Smooth muscle cell of the brain vasculature (primary cell): ENCODE results near the gene FDXACB1.
"Not testable (repeated sequence)": the region's sequence is repeated elsewhere in the genome, so short reads cannot be mapped to it uniquely, and the experiment has no call there.

Source experiments
- DNase-seq: peaks from one replicate; pipeline ENCODE4 v3.0.0-alpha.2; 2012; ENCODE audit warnings: low read depth, low spot score

FDXACB1 gene

GRCh38 chr11:111908639-111909305, 29.8 kb upstream of the FDXACB1 start:
- DNase-seq = no peak

DNA sequence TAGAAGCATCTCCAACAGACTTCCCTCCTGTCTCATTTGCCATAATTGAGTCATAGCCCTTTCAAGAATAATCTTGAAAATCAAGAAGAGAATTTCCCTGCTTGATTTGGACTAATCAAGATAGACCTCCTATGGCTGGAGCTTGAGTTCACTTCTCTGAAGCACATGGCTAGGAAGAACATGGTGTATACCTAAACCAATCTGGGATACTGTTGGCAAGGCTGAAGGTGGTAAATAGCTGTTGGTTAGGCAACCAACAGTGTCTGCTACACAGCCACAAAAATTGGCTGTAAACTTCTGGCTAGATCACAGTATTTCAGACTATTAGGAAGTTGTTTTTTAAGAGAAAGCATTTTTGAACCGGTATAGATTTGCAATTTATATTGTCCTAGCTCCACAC, 27.7 kb upstream of the FDXACB1 start:
- DNase-seq = no peak

- DNase-seq = no peak
Measured at GRCh38 chr11:111905411-111905810, 26.4 kb upstream of the FDXACB1 start.

DNA sequence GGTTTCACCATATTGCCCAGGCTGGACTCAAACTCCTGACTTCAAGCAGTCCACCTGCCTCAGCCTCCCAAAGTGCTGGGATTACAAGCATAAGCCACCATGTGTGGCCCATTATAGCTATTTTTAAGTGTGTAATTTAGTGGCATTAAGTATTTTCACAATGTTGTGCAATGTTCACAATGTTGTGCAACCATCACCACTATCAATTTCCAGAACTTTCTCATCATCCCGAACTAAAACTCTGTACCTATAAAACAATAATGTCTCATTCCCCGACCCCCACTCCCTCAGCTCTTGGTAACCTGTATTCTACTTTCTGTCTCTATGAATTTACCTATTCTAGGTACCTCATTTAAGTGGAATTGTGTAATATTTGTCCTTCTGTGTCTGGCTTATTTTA, 7.9 kb upstream of the FDXACB1 start:
- DNase-seq = no peak

DNA sequence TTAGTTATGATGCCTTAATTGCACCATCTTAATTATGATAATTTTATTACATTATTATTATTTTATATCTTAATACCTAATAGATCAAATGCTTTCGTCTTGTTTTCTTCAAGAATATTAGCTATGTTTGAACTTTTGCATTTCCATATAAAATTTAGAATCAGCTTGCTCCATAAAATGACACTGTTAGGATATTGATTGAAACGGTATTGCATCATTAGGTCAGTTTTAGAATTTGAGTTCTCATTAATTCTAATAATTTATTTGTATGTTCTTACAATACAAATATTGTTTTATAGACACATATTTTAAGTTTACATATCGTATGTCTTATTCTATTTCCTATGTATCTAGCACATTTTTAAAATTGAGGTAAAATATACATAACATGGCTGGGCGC, 7.1 kb upstream of the FDXACB1 start:
- no peak for DNase-seq

DNA sequence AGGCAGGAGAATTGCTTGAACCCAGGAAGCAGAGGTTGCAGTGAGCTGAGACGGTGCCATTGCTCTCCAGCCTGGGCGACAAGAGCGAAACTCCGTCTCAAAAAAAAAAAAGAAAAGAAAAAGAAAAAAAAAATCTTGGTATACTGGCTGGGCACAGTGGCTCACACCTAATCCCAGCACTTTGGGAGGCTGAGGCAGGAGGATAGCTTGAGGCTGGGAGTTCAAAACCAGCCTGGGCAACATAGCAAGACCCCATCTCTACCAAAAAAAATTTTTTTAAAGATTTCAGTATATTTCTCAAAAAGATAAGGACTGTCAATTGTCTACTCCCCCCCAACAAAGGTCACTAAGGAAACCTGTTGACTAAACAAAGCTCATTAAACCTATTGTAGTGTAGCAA, 6.1 kb upstream of the FDXACB1 start:
- not testable (repeated sequence) for DNase-seq

GRCh38 chr11:111882202-111882601, 3.2 kb upstream of the FDXACB1 start:
- DNase-seq = no peak

GRCh38 chr11:111879637-111879960, 634 bp upstream of the FDXACB1 start:
- DNase-seq = no peak

- DNase-seq = peak; percentile 1
Measured at GRCh38 chr11:111878385-111878848, 548 bp downstream of the FDXACB1 start.

DNA sequence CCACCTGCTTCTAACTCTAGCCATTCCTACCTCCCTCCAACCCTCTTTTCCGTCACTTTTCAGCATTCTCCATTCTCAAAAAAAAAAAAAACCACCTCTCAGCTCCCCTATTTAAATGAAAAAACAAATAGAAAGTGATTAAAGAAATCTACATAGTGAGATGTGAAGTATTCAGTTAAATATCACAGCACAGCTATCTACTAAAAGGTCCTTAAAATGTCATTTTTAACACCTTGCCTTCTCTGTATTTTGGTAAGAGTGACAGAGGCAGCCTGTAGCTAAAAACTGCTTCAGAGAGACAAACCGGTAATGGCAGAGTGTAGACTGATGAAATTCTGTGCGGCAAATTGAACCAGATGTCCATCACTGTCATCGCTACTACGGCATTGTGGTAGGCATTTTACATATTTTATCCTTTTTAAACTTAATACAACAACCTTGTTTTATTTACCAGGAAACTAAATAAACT, 7.2 kb downstream of the FDXACB1 start:
- no peak for DNase-seq

GRCh38 chr11:111870886-111871692, 7.9 kb downstream of the FDXACB1 start, which contains the start of gene ALG9:
TSS of gene ALG9 (minus strand) at chr11:111871581. CDS start at chr11:111871482, 99 bp downstream.
- peak; percentile 46 for DNase-seq

DNA sequence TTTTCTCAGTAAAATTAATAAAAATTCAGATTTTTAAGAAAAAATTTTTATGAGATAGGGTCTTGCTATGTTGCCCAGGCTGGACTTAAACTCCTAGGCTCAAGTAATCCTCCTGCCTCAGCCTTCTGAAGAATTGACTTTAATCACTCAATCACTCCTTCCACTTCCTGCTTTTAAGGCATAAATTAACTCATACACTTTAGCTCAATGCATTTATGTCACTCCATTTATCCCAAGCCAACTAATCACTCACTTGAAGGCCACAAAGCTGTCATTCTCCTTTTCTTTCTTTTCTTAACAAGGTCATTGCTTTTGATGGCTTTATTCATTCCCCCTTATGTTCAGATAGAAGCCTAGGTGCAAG, 8.5 kb downstream of the FDXACB1 start:
- no peak for DNase-seq

- no peak for DNase-seq
Measured at GRCh38 chr11:111870113-111870512, 8.9 kb downstream of the FDXACB1 start.

GRCh38 chr11:111860257-111860656, 18.7 kb downstream of the FDXACB1 start:
- DNase-seq = no peak

GRCh38 chr11:111855506-111855905, 23.5 kb downstream of the FDXACB1 start:
- DNase-seq = no peak

- DNase-seq = no peak
Measured at GRCh38 chr11:111852103-111852502, 26.9 kb downstream of the FDXACB1 start.

- no peak for DNase-seq
Measured at GRCh38 chr11:111851636-111852035, 27.3 kb downstream of the FDXACB1 start.

DNA sequence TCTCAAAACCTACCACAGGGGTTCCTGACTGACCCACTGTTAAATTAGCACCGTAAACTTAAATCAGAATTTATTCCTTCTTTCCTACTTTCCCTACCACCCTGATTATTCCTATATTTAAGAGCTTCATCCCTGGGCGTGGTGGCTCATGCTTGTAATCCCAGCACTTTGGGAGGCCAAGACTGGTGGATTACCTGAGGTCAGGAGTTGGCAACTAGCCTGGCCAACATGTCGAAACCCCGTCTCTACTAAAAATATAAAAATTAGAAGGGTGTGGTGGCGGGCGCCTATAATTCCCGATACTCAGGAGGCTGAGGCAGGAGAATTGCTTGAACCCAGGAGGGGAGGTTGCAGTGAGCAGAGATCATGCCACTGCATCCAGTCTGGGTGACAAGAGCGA, 27.9 kb downstream of the FDXACB1 start:
- DNase-seq = no peak

DNA sequence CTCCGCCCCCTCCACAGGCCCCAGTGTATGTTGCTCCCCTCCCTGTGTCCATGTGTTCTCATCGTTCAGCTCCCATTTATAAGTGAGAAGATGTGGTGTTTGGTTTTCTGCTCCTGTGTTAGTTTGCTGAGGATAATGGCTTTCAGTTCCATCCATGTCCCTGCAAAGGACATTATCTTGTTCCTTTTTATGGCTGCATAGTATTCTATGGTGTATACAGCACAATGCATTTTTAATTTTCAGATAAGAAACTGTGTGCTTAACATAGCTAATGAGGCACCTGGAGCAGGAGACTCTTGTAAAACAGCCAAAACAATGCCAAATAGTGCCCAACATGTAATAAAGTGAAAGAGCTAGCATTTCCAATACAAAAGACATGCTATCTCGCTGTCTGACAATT, 29.3 kb downstream of the FDXACB1 start:
- DNase-seq = no peak

GRCh38 chr11:111846636-111847035, 32.3 kb downstream of the FDXACB1 start:
- DNase-seq = no peak

DNA sequence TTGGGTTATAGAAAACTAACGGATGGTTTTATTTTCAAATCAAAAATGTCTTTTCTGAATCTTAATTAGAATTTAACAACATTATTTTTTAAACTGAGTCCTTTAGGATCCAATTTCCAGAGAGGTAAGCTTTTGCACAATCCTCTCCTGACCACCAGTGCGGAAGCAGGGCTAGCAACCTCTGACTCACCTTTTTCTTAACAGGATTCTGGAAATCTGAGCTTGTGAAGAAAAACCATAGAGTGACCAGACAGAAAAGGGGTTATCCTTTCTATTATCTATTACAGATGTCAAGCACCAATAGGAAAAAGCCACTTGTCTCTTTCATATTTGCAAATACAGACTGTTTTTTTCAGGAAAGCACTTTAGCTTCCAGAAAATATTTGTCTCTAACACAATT, 32.9 kb downstream of the FDXACB1 start:
- no peak for DNase-seq

DNA sequence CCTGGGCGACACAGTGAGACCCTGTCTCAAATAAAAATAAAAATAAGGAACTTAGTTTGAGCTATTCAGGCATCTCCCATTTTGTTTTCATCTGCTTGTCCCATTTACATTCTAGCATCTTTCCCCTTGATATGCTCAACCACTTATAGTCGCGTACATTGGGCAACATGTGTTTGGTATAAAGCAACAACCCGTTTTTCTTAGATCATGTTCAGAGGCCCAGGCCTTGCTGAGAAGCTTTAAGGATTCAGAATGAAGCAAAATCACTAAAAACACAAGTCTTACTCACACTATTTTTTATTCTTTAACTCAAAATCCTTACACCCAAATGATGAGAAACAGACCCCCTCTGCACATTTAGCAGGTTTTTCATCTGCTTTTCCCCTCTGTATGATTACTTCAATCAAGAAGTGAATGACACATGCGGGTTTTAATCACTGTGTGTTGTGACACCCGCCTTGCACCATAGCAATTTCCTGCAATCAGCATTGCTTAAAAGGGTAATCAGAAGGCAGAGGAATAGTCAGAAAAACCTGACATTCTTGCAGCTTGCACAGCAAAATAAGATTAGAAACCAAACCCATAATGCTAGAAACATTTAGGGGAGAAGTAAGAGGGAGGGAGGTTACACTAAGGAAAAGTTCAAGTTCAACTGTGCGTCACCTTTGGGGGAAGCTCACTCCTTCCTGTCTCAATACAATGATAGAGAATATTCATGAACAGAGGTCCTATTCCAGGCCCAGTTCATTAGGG, 33.5 kb downstream of the FDXACB1 start:
- no peak for DNase-seq
